Suprapubic skin (tissue), 4 donors: ENCODE data around the gene TMBIM4. TPM values are rescaled to one million over a fixed set of nuclear protein-coding genes. Genes with fewer than 3 reads are reported as not detected.
A peak's percentile ranks its signal among the peaks of the same experiment; 100 is the strongest.

Experiments used
- DNase-seq, 2 donors: peaks; one replicate each; pipeline ENCODE4 v3.0.0-alpha.2; 2019; ENCODE audit warnings: low spot score in 2 of 2
- H3K27ac ChIP-seq: fragments of 200-600 bp; sonication (generic); one replicate; pipeline ENCODE4 v1.5.1; 2019
- H3K27me3 ChIP-seq: fragments of 200-600 bp; sonication (generic); one replicate; pipeline ENCODE4 v1.5.1; 2019
- H3K36me3 ChIP-seq: fragments of 200-600 bp; sonication (generic); one replicate; pipeline ENCODE4 v1.5.1; 2019
- H3K4me1 ChIP-seq: fragments of 200-600 bp; sonication (generic); one replicate; pipeline ENCODE4 v1.5.1; 2019
- H3K4me3 ChIP-seq: fragments of 200-600 bp; sonication (generic); one replicate; pipeline ENCODE4 v1.5.1; 2019; ENCODE audit warnings: mild to moderate bottlenecking
- H3K9me3 ChIP-seq: fragments of 200-600 bp; sonication (generic); one replicate; pipeline ENCODE4 v1.5.1; 2019
- EP300 ChIP-seq: sonication (generic); formaldehyde crosslinking; IDR thresholded peaks from one replicate; pipeline ENCODE4 v1.6.1; 2017; ENCODE audit warnings: antibody characterized with exemption
- POLR2A ChIP-seq, 2 donors: fragments of 450-650 bp; IDR thresholded peaks; one replicate each; pipeline ENCODE4 v1.6.1; 2017; ENCODE audit warnings: antibody characterized with exemption in 2 of 2, mild to moderate bottlenecking in 2 of 2, moderate library complexity in 2 of 2
- POLR2AphosphoS5 ChIP-seq, 3 donors: sonication (generic); formaldehyde crosslinking; IDR thresholded peaks; one replicate each; pipeline ENCODE4 v1.6.1; 2017; ENCODE audit warnings: antibody characterized with exemption in 3 of 3
- WGBS: methylation state at CpG from one replicate; pipeline ENCODE4 v1.1.5; 2018; 5-methylcytosine and 5-hydroxymethylcytosine counted together
- total RNA-seq, 4 donors: library from RNA; depleted of rRNA; stranded (reverse); fragments of >200 nt; gene quantifications; one replicate each; pipeline ENCODE4 v1.1.0, GENCODE V29; 2016
- TF ChIP-seq, protein P1 (sequence below), 2 donors: fragments of 200-600 bp in 1 of 2; fragments of 450-650 bp in 1 of 2; sonication (generic) in 1 of 2; IDR thresholded peaks; one replicate each; pipeline ENCODE4 v1.5.1; 2016 to 2019; ENCODE audit warnings: antibody characterized with exemption in 2 of 2, mild to moderate bottlenecking in 1 of 2, moderate library complexity in 1 of 2

Gene TMBIM4
- total RNA-seq, 4 donors from 2014 or later: 48.6 to 136 (median 108) TPM

GRCh38 chr12:66090157-66090556, 79.6 kb downstream of the TMBIM4 start:
- 76% methylated on average over 4 of the region's 4 CpGs for WGBS
- peaks cover 2% of the 10 kb centered on the region for H3K4me1 ChIP-seq
- no peak for DNase-seq
- H3K36me3 ChIP-seq: no peaks in the 10 kb centered on the region
- H3K27me3 ChIP-seq: peaks cover 2% of the 10 kb centered on the region
- no peaks in the 10 kb centered on the region for H3K9me3 ChIP-seq
- TF ChIP-seq EP300: no peak
- TF ChIP-seq, protein P1, sequence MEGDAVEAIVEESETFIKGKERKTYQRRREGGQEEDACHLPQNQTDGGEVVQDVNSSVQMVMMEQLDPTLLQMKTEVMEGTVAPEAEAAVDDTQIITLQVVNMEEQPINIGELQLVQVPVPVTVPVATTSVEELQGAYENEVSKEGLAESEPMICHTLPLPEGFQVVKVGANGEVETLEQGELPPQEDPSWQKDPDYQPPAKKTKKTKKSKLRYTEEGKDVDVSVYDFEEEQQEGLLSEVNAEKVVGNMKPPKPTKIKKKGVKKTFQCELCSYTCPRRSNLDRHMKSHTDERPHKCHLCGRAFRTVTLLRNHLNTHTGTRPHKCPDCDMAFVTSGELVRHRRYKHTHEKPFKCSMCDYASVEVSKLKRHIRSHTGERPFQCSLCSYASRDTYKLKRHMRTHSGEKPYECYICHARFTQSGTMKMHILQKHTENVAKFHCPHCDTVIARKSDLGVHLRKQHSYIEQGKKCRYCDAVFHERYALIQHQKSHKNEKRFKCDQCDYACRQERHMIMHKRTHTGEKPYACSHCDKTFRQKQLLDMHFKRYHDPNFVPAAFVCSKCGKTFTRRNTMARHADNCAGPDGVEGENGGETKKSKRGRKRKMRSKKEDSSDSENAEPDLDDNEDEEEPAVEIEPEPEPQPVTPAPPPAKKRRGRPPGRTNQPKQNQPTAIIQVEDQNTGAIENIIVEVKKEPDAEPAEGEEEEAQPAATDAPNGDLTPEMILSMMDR (IDR thresholded peaks at IDR 0.05): no peak
- TF ChIP-seq POLR2AphosphoS5 (IDR thresholded peaks at IDR 0.05): no peak
- TF ChIP-seq POLR2A (IDR thresholded peaks at IDR 0.05): no peak
- H3K27ac ChIP-seq: no peak overlapping the region
- no peak overlapping the region for H3K4me3 ChIP-seq

- Histone ChIP-seq H3K27ac (no peak overlapping the region), H3K4me1 (peaks cover 2% of the 10 kb centered on the region), H3K4me3 (no peak overlapping the region), H3K36me3 (no peaks in the 10 kb centered on the region), H3K9me3 (peaks cover 3% of the 10 kb centered on the region), H3K27me3 (peaks cover 2% of the 10 kb centered on the region)
- WGBS: 28% methylated on average over 10 of the region's 10 CpGs
- DNase-seq: no peak
- no peak for TF ChIP-seq EP300
- TF ChIP-seq, protein P1 (IDR thresholded peaks at IDR 0.05): peak; percentile 39 to 50
Observed at GRCh38 chr12:66087365-66087943, 82.3 kb downstream of the TMBIM4 start.

- Histone ChIP-seq H3K36me3 (no peaks in the 10 kb centered on the region), H3K4me3 (no peak overlapping the region), H3K27me3 (peaks cover 2% of the 10 kb centered on the region), H3K27ac (no peak overlapping the region), H3K4me1 (peaks cover 2% of the 10 kb centered on the region), H3K9me3 (peaks cover 3% of the 10 kb centered on the region)
- DNase-seq: no peak
- whole genome bisulfite sequencing: 89% methylated on average over 2 of the region's 2 CpGs
- TF ChIP-seq EP300 (no peak), POLR2A (IDR thresholded peaks at IDR 0.05) (no peak), POLR2AphosphoS5 (IDR thresholded peaks at IDR 0.05) (no peak)
- TF ChIP-seq, protein P1 (IDR thresholded peaks at IDR 0.05): no peak
Observed at GRCh38 chr12:66085998-66086397, 83.8 kb downstream of the TMBIM4 start.

Other genes with a start within 250 kb of the TMBIM4 start
- gene LLPH, start 39.2 kb downstream of the TMBIM4 start, total RNA-seq: 1 to 10 TPM; 6.4 to 8.3 (median 6.7) TPM
- gene IRAK3, start 19.2 kb upstream of the TMBIM4 start, total RNA-seq: 1 to 10 TPM; 3.8 to 8.8 (median 7.1) TPM
- gene HELB, start 132.5 kb upstream of the TMBIM4 start, total RNA-seq: 1 to 10 TPM; 1.5 to 2.7 (median 2.2) TPM